Measurements from ENCODE around the gene LCE4A. TPM values are rescaled to one million over a fixed set of nuclear protein-coding genes. Genes with fewer than 3 reads are reported as not detected.

Gene LCE4A
- total RNA-seq, 1 donor from 2014 or later = not detected

DNA sequence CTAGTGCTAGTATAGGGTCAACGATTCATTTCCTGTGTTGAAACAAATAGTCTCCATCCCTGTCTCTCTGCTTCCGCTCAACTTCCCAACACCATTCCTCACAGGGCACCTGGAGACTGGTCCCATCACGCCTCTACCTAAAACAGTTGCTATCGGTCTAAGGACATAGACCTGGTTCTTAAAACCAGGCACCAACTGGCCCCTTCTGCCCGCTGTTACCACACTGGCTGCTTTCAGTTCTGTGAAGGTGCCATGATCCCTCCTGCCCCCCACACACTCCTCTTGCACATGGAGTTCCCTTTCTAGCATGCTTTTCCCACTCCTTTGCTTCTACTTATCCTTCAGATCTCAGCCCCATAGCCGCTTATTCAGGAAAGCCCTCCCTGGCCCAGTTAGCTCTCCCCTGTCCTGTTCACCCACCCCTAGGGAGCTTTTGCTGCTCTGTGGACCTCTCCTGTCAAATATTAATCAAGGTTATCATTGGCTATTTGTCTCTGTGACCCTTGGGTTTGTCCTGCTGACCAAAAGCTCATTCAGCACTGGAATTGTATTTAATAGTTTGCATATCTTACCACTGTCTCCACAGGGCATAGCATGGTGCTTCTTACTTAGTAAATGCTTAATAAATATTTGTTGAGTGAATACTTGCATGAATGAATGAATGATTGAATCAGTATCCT is 37.9 kb downstream of the LCE4A start:
- DNase-seq (ENCODE audit: low spot score) = no peak

- DNase-seq (ENCODE audit: low spot score) = no peak
Observed at GRCh38 chr1:152747831-152748230, 39.9 kb downstream of the LCE4A start.

DNA sequence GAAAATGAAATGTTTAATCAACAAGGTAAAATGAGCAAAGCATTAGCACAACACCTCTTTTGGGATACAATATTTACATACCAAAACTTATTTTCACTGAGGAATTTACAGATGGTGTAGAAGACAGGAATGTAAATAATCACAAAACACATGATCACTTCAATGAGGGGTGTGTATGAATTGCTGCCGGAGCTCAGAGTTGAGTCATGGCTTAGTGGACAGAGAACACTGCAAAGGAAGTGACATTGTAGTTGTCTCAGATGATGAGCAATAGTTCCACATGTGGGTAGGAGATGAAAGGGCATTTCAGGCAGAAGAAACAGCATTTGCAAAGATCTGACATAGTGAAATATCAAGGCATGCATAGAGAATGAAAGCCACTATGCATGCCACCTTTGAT is 44.3 kb downstream of the LCE4A start:
- no peak for DNase-seq (ENCODE audit: low spot score)

DNA sequence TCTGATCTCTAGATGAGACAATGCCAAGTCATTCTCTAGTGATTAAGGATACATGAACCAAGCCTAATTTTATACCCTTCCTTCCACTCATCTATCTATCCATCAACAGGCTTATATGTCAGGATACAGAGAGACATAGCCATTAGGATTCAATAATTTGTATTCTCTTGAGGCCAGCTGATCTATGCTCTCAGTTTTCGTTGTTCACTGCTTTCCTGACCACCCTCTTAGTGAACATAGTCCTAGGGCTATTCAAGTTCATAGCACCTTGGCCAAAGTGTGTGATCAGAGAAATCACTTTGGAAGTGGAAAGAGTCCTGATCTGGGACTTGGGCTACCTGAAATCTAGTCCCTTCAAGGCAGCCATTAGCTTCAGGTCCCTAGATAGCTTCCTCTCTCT is 45.6 kb downstream of the LCE4A start:
- no peak for DNase-seq (ENCODE audit: low spot score)

DNA sequence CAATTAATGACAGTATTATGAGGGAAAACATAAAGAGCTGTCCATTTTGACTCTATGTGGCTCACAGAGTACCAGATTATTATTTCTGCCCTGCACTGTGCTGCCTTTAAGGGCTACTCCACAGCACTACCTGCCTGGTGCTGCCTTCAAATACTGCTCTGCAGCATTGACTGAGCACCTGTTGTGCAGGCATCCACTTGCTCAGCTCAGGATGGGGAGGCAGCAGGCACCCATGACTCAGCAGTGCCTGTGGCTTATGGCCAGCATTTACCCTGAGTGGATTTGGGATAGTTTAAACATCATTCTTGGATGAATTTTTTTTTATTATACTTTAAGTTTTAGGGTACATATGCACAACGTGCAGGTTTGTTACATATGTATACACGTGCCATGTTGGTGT is 48.9 kb downstream of the LCE4A start:
- DNase-seq (ENCODE audit: low spot score) = no peak

GRCh38 chr1:152757747-152758146 is 49.8 kb downstream of the LCE4A start, which contains the start of gene KPRP:
Gene KPRP, plus strand, starts transcription at chr1:152758025. Its CDS starts 1,564 bp downstream, at chr1:152759589.
- DNase-seq (ENCODE audit: low spot score) = no peak

DNA sequence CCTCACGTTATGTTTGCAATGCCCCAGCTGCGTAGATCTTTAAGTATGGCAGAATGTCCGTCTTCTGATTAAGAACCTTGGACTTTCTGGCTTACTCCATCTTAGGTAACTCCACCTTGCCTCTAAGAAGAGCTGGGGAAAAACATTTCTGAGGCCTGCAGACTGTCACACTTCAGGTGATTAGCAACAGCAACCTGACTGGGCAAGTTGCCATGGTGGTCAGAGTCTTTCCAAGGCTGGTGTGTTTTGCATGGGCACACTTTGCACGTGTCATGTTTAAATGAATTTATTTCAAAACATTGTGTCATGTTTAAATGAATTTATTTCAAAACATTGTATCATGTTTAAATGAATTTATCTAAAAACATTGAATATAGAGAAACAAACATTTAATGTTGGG is 50.7 kb downstream of the LCE4A start:
- DNase-seq (ENCODE audit: low spot score) = no peak

Other genes starting within 250 kb of the LCE4A start
- not detected for gene LCE5A, start 197.4 kb upstream of the LCE4A start, total RNA-seq
- gene CRCT1, start 193.7 kb upstream of the LCE4A start, total RNA-seq = not detected
- not detected for gene LCE3E, start 141.4 kb upstream of the LCE4A start, total RNA-seq
- gene LCE3D, start 127.6 kb upstream of the LCE4A start, total RNA-seq = not detected
- gene LCE3C, start 107.9 kb upstream of the LCE4A start, total RNA-seq = not detected
- not detected for gene LCE3B, start 94.3 kb upstream of the LCE4A start, total RNA-seq
- gene LCE3A, start 85.1 kb upstream of the LCE4A start, total RNA-seq = not detected
- gene LCE2D, start 44.8 kb upstream of the LCE4A start, total RNA-seq = not detected
- not detected for gene LCE2C, start 32.9 kb upstream of the LCE4A start, total RNA-seq
- gene LCE2B, start 22.0 kb upstream of the LCE4A start, total RNA-seq = not detected
- gene LCE2A, start 9.8 kb upstream of the LCE4A start, total RNA-seq = not detected
- gene KPRP, start 49.9 kb downstream of the LCE4A start, total RNA-seq = not detected
- gene LCE1F, start 67.0 kb downstream of the LCE4A start, total RNA-seq = not detected
- not detected for gene LCE1E, start 78.1 kb downstream of the LCE4A start, total RNA-seq
- not detected for gene LCE1D, start 88.6 kb downstream of the LCE4A start, total RNA-seq
- gene LCE1C, start 98.5 kb downstream of the LCE4A start, total RNA-seq = not detected
- not detected for gene LCE1B, start 103.8 kb downstream of the LCE4A start, total RNA-seq
- gene LCE1A, start 119.3 kb downstream of the LCE4A start, total RNA-seq = not detected
- not detected for gene LCE6A, start 134.7 kb downstream of the LCE4A start, total RNA-seq
- gene LCE7A, start 151.8 kb downstream of the LCE4A start, total RNA-seq = not detected
- not detected for gene SMCP, start 170.2 kb downstream of the LCE4A start, total RNA-seq
- gene IVL, start 200.4 kb downstream of the LCE4A start, total RNA-seq = not detected
- not detected for gene SPRR5, start 239.0 kb downstream of the LCE4A start, total RNA-seq

Measured in mesenteric fat pad (tissue), 1 donor.